ENCODE measurements around the gene AMBRA1. TPM values are rescaled to one million over a fixed set of nuclear protein-coding genes. Genes with fewer than 3 reads are reported as not detected.

The AMBRA1 gene
- polyA plus RNA-seq, 1 of the 3 experiments (the other 2 are of a cell fraction) = 10.4 TPM

DNA sequence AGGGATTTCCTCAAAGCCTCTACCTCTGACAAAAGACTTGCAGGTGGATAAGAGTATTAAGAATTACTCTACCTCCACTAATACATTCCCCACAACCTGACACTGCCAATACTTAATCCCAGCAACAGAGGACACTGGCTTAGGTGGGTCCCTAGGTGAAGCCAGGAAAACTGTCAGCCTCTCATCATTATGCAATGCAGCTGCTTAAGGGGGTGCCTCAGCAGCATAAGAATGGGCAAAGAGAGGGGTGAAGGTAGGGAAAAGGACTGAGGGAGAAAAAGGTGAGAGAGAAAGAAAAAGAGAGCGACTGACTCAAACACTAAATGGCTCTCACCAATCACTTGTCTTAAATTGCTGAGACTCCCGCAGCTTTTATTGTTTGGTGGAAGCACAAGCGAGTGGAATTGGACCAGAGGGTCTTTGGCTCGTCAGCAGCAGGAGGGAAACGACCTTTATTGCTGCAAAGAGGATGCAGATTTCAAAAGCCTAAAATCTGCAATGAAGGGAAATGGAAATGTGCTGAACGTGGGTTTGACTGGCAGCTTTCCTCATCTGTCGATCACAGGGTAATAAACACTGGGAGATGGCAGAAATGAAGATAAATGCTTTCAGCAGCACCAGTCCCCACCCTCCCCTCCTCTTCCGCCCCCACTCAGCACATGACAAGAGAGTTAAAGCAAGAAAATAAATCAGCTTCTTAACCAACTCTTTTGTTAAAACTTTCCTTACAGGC lies 137.4 kb downstream of the AMBRA1 start:
- no peak for DNase-seq
- CTCF ChIA-PET = interaction anchor here (0.7 to 1.4 kb wide), 3 partner anchors 11 to 73 kb away, joined by 3 to 5 read pairs (median 3); no protein-coding TSS in a partner anchor
- H3K4me1 ChIP-seq (ENCODE audit: control insufficient read depth in 1 of 2, insufficient read depth in 2 of 2, low read depth in 1 of 2, low read length in 1 of 2) = peaks cover under 1 to 13% of the 10 kb centered on the region in 2 experiments; a peak in 2 of 4 replicates
- TF ChIP-seq YY1 (IDR thresholded peaks at IDR 0.05; ENCODE audit: low read depth) = no peak
- TF ChIP-seq TAF1 (IDR thresholded peaks at IDR 0.05; ENCODE audit: borderline replicate concordance, low read depth, low read length) = no peak
- TF ChIP-seq GABPA (IDR thresholded peaks at IDR 0.05; ENCODE audit: low read depth) = no peak
- no peak for TF ChIP-seq RCOR1 (IDR thresholded peaks at IDR 0.05; ENCODE audit: low read length)
- no peak for TF ChIP-seq TCF12 (IDR thresholded peaks at IDR 0.05)
- no peak for TF ChIP-seq ELF1 (IDR thresholded peaks at IDR 0.05)
- TF ChIP-seq GATA2 (CRISPR knock-in tag; IDR thresholded peaks at IDR 0.05) = no peak
- TF ChIP-seq RFX5 (IDR thresholded peaks at IDR 0.05; ENCODE audit: low read length) = no peak
- TF ChIP-seq CHD2 (IDR thresholded peaks at IDR 0.05; ENCODE audit: low read length, partially characterized antibody) = no peak
- no peak for TF ChIP-seq FOXM1 (IDR thresholded peaks at IDR 0.05; ENCODE audit: low read depth)
- no peak for TF ChIP-seq SMC3 (IDR thresholded peaks at IDR 0.05; ENCODE audit: low read depth, low read length)
- TF ChIP-seq TEAD4 (IDR thresholded peaks at IDR 0.05; ENCODE audit: borderline replicate concordance, insufficient read depth) = no peak
- TF ChIP-seq, protein P1, sequence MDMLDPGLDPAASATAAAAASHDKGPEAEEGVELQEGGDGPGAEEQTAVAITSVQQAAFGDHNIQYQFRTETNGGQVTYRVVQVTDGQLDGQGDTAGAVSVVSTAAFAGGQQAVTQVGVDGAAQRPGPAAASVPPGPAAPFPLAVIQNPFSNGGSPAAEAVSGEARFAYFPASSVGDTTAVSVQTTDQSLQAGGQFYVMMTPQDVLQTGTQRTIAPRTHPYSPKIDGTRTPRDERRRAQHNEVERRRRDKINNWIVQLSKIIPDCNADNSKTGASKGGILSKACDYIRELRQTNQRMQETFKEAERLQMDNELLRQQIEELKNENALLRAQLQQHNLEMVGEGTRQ (IDR thresholded peaks at IDR 0.05; ENCODE audit: borderline replicate concordance, low read depth, low read length) = no peak
- no peak for TF ChIP-seq MEF2A (IDR thresholded peaks at IDR 0.05; ENCODE audit: borderline replicate concordance, low read depth)
- no peak for TF ChIP-seq EZH2phosphoT487 (IDR thresholded peaks at IDR 0.05; ENCODE audit: borderline replicate concordance, low read depth)
- no peak overlapping the region for H3K9ac ChIP-seq
- H3K9me2 ChIP-seq = no peaks in the 10 kb centered on the region
- no peak overlapping the region for H3K4me3 ChIP-seq (ENCODE audit: low read depth in 2 of 2, low read length in 1 of 2)
- H3K27me3 ChIP-seq (ENCODE audit: insufficient read depth) = no peaks in the 10 kb centered on the region
- no peak overlapping the region for H3K27ac ChIP-seq (ENCODE audit: low read depth in 2 of 2, low read length in 1 of 2)
- H4K20me1 ChIP-seq (ENCODE audit: insufficient read depth) = peaks cover 11% of the 10 kb centered on the region
- H3K36me3 ChIP-seq (replicated peaks in 1 of 2; ENCODE audit: control insufficient read depth in 1 of 2, insufficient read depth in 2 of 2, low read length in 1 of 2) = peaks cover 0 to 4% of the 10 kb centered on the region in 2 experiments
- POLR2A ChIA-PET = no interaction called here
- H3K4me2 ChIP-seq = no peak overlapping the region
- no peaks in the 10 kb centered on the region; the same call in 1 of the 2 replicates for H3K79me2 ChIP-seq (ENCODE audit: insufficient read depth)
- no peak overlapping the region for H2AFZ ChIP-seq (ENCODE audit: low read depth)
- peaks cover 3% of the 10 kb centered on the region for H3F3A ChIP-seq (replicated peaks; ENCODE audit: insufficient read depth)
- no peaks in the 10 kb centered on the region for H3K9me3 ChIP-seq
- 82% methylated on average over 8 of the region's 8 CpGs for WGBS (ENCODE audit: low lambda C conversion rate)

DNA sequence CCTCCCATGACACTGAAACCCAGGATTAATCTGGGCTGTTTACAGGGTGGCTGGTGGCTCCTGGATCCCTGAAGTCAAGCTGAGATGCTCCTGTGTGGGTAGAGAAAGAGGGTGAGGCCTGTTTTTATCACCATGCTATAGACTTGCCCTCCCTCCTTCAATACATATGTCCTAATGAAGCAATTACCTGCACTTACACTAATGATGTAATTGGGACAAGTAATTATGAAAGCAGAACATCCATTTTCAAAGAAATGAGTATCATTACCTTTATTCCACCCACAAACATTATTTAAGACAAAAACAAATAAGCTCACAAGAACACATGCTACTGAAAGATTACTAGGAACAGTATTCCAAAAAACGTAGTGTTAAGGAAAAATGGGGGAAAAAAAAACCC lies 138.0 kb downstream of the AMBRA1 start:
- H3F3A ChIP-seq (replicated peaks; ENCODE audit: insufficient read depth) = peaks cover 7% of the 10 kb centered on the region
- no peak overlapping the region for H3K9ac ChIP-seq
- ChIA-PET CTCF (interaction anchor here (1.3 to 1.4 kb wide), 2 partner anchors 10 to 73 kb away, joined by 3 to 5 read pairs; no protein-coding TSS in a partner anchor), POLR2A (no interaction called here)
- H3K36me3 ChIP-seq (replicated peaks in 1 of 2; ENCODE audit: control insufficient read depth in 1 of 2, insufficient read depth in 2 of 2, low read length in 1 of 2) = no peaks in the 10 kb centered on the region
- TF ChIP-seq TCF12 (IDR thresholded peaks at IDR 0.05) (no peak), JUND (IDR thresholded peaks at IDR 0.05) (no peak)
- TF ChIP-seq, protein P2, sequence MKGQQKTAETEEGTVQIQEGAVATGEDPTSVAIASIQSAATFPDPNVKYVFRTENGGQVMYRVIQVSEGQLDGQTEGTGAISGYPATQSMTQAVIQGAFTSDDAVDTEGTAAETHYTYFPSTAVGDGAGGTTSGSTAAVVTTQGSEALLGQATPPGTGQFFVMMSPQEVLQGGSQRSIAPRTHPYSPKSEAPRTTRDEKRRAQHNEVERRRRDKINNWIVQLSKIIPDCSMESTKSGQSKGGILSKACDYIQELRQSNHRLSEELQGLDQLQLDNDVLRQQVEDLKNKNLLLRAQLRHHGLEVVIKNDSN (IDR thresholded peaks at IDR 0.05; ENCODE audit: borderline replicate concordance, low read depth) = no peak
- DNase-seq = no peak
- no peak overlapping the region for H3K27ac ChIP-seq (ENCODE audit: low read depth in 2 of 2, low read length in 1 of 2)
- H3K4me3 ChIP-seq (ENCODE audit: low read depth in 2 of 2, low read length in 1 of 2) = no peak overlapping the region
- no peak overlapping the region for H2AFZ ChIP-seq (ENCODE audit: low read depth)
- H3K9me2 ChIP-seq = no peaks in the 10 kb centered on the region
- no peaks in the 10 kb centered on the region; the same call in 1 of the 2 replicates for H3K79me2 ChIP-seq (ENCODE audit: insufficient read depth)
- peaks cover 15% of the 10 kb centered on the region for H4K20me1 ChIP-seq (ENCODE audit: insufficient read depth)
- H3K4me2 ChIP-seq = no peak overlapping the region
- 89% methylated on average over 1 of the region's 1 CpG for WGBS (ENCODE audit: low lambda C conversion rate)
- peaks cover 3 to 19% of the 10 kb centered on the region in 2 experiments; a peak in 2 of 4 replicates for H3K4me1 ChIP-seq (ENCODE audit: control insufficient read depth in 1 of 2, insufficient read depth in 2 of 2, low read depth in 1 of 2, low read length in 1 of 2)
- no peaks in the 10 kb centered on the region for H3K9me3 ChIP-seq
- no peaks in the 10 kb centered on the region for H3K27me3 ChIP-seq (ENCODE audit: insufficient read depth)
